ENCODE measurements around the gene TRIM39. TPM values are rescaled to one million over a fixed set of nuclear protein-coding genes. Genes with fewer than 3 reads are reported as not detected.

TRIM39 gene
- total and polyA plus RNA-seq, 9 of the 15 experiments (the other 6 are each of a cell fraction or from before 2014, with no cell fraction given), result 5.6 to 17.7 (median 12.8) TPM

- TF ChIP-seq E2F1 (CRISPR knock-in tag; IDR thresholded peaks at IDR 0.05) (0 out of 2 replicates have a peak, but pooled peaks have one; percentile 6), POLR2A (conservative IDR thresholded peaks at IDR 0.05) (peak; percentile 90), HCFC1 (IDR thresholded peaks at IDR 0.05; ENCODE audit: low read depth, low read length) (peak; percentile 66), FOXP1 (CRISPR knock-in tag; IDR thresholded peaks at IDR 0.05) (peak; percentile 87), STAT6 (CRISPR knock-in tag; IDR thresholded peaks at IDR 0.05) (0 out of 2 replicates have a peak, but pooled peaks have one; percentile 21), PHB2 (IDR thresholded peaks at IDR 0.05; ENCODE audit: low read depth) (no peak), GMEB1 (CRISPR knock-in tag; IDR thresholded peaks at IDR 0.05) (peak; percentile 96), GATAD2B (IDR thresholded peaks at IDR 0.05; ENCODE audit: borderline replicate concordance) (peak; percentile 96), BCOR (IDR thresholded peaks at IDR 0.05) (0 out of 2 replicates have a peak, but pooled peaks have one; percentile 25), MAZ (CRISPR knock-in tag; conservative IDR thresholded peaks at IDR 0.05 in 1 of 2, IDR thresholded peaks at IDR 0.05 in 1 of 2) (peak; percentile 99 to 100), GATA2 (CRISPR knock-in tag; IDR thresholded peaks at IDR 0.05) (no peak), HMG20B (CRISPR knock-in tag; IDR thresholded peaks at IDR 0.05) (no peak), KLF1 (tag; IDR thresholded peaks at IDR 0.05) (peak; percentile 87; the same call in 1 of the 2 replicates), E2F3 (CRISPR knock-in tag; IDR thresholded peaks at IDR 0.05) (peak; percentile 54), MEF2D (tag; conservative IDR thresholded peaks at IDR 0.05; ENCODE audit: low read depth) (no peak), ILF3 (IDR thresholded peaks at IDR 0.05; ENCODE audit: borderline replicate concordance) (0 out of 2 replicates have a peak, but pooled peaks have one; percentile 88), RBM14 (IDR thresholded peaks at IDR 0.05; ENCODE audit: borderline replicate concordance, insufficient read depth, low read depth, low read length) (0 out of 2 replicates have a peak, but pooled peaks have one; percentile 56), BRD4 (IDR thresholded peaks at IDR 0.05) (peak; percentile 58; the same call in 1 of the 2 replicates), ESRRA (IDR thresholded peaks at IDR 0.05; ENCODE audit: borderline replicate concordance, low read depth) (peak; percentile 75), POLR2H (tag; IDR thresholded peaks at IDR 0.05; ENCODE audit: low read depth) (peak; percentile 74), RNF2 (IDR thresholded peaks at IDR 0.05) (0 out of 2 replicates have a peak, but pooled peaks have one; percentile 29), NR2C1 (IDR thresholded peaks at IDR 0.05) (peak; percentile 83), NR2C1 (tag; IDR thresholded peaks at IDR 0.05) (peak; percentile 86), MED1 (CRISPR knock-in tag; IDR thresholded peaks at IDR 0.05; ENCODE audit: borderline replicate concordance) (no peak), ZKSCAN3 (CRISPR knock-in tag; IDR thresholded peaks at IDR 0.05) (no peak)
These were observed at the start of gene TRIM39 (continued) for GRCh38 chr6:30326526-30327231.
